Heart left ventricle (tissue), 13 donors: ENCODE data around the gene ROCK2.

Experiments used
- CTCF ChIP-seq, 12 donors: fragments of 200-600 bp; sonication (generic) in 4 of 12; IDR thresholded peaks; one replicate each; pipeline versions ENCODE4 v1.5.0 to v1.8.0; 2018 to 2022; ENCODE audit warnings: antibody characterized with exemption in 12 of 12, mild to moderate bottlenecking in 5 of 12
- POLR2A ChIP-seq, 2 donors: fragments of 450-650 bp; IDR thresholded peaks; one replicate each; pipeline ENCODE4 v1.6.1; 2017; ENCODE audit warnings: antibody characterized with exemption in 2 of 2, mild to moderate bottlenecking in 2 of 2, moderate library complexity in 2 of 2
- donor health status: ischemic (EF 13 %, LVEDD 7.1; RV severe dilation, severe dysfunction).
- donor health status: DM: no; HTN: yes; CAD: no.
- donor health status: DM: no; HTN: no; CAD: no.
- donor health status: ischemic (EF 25% LVEDD 6.9; RV normal size, moderate dysfunction).
- donor health status: ischemic (EF 25% LVEDD 5.7; RV mildly dilated, moderate dysfunction).
- donor health status: ischemic (EF 35%, LVEDD 5.7; RV mildly dilated, moderate dysfunction).
- donor health status: nonischemic (EF 11% LVEDD 7.7; RV severe dilation, severe dysfunction).
- donor health status: DM: yes; HTN: yes; CAD: no.
- donor health status: PGD.
- donor health status: ischemic (EF 29% LVEDD 5.4; RV normal size, mild dysfunction).
- donor health status: nonischemic (EF 23%, LVEDD 6.1; RV moderate dilation, normal function).

- TF ChIP-seq CTCF (IDR thresholded peaks at IDR 0.05): no peak
- no peak for TF ChIP-seq POLR2A (IDR thresholded peaks at IDR 0.05)
These were observed 119.5 kb downstream of the ROCK2 start for GRCh38 chr2:11224887-11225286.
